Measurements from ENCODE around the gene MEF2C. TPM values are rescaled to one million over a fixed set of nuclear protein-coding genes. Genes with fewer than 3 reads are reported as not detected.

MEF2C gene
- polyA plus RNA-seq = 10 to 100 TPM in 1 of 4 donors, 1 to 10 TPM in 2, under 1 TPM in 1; 0.89 to 11.5 (median 5.9) TPM
- long read RNA-seq, donor 1, partial matches to known transcripts = 0 of 2 reads
- long read RNA-seq, donor 1, other reads (novel, unspliced or antisense) = 0 of 2 reads
- long read RNA-seq, donor 2, partial matches to known transcripts = 0 of 1 reads
- long read RNA-seq, donor 2, other reads (novel, unspliced or antisense) = 0 of 1 reads
- long read RNA-seq, donor 3, partial matches to known transcripts = 0 of 1 reads
- long read RNA-seq, donor 3, other reads (novel, unspliced or antisense) = 0 of 1 reads
- long read RNA-seq, donor 4, partial matches to known transcripts = 0 of 1 reads
- long read RNA-seq, donor 4, other reads (novel, unspliced or antisense) = 0 of 1 reads
- long read RNA-seq, donor 5 = 0 reads
- long read RNA-seq, donor 6, partial matches to known transcripts = 0 of 1 reads
- long read RNA-seq, donor 6, other reads (novel, unspliced or antisense) = 0 of 1 reads
- long read RNA-seq, donor 7, transcript MEF2C-217 (10 exons, 3,446 nt) = major isoform, 5 of 16 reads
- long read RNA-seq, donor 7, partial matches to known transcripts = 0 of 16 reads
- long read RNA-seq, donor 7, other reads (novel, unspliced or antisense) = 0 of 16 reads
- long read RNA-seq, donor 8, partial matches to known transcripts = 0 of 1 reads
- long read RNA-seq, donor 8, other reads (novel, unspliced or antisense) = 0 of 1 reads
- long read RNA-seq, donor 9 = 0 reads
- long read RNA-seq, donor 10, partial matches to known transcripts = 0 of 2 reads
- long read RNA-seq, donor 10, other reads (novel, unspliced or antisense) = 0 of 2 reads

DNA sequence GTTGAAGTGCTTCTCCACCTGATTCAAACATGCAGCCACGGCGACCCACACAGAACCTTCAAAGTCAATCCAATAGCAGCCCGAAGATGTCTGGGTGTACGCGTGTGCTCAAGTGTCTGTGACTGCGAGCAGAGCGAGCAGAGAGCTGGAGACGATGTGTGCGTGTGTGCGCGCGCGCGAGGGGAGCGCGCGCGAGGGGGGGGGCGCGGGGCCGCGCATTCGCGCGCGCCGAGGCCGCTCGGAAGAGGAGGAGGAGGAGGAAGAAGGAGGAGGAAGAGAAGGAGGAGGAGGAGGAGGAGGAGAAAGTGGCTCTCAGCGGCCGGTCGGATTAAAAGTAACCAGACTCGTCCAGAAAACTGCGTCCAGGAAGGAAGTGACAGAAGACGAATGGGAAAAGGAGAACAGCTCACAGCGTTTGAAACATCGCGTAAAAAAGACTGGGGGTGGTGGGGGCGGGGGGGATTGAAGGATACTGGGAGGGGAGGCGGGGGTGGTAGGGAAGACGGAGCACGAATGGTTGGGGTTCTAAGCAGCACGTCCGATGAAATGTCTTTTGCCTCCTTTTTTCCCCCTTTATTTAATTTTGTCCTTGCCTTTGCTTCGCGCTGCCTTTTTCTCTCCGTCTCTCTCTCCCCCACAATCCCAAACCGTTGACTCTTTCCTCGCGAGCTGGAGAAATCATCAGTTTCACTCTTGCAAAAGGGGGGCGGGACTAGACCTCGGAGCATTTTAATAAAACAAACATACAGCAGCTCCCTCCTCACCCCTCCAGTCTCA, at the start of gene MEF2C:
TSS of gene MEF2C (minus strand) at position 126 of the 777 bp plus-strand sequence. CDS start 59,396 bp downstream, outside the sequence.
- DNase-seq = peak; percentile 19 to 75
- no peak for FAIRE-seq
- 0 to 1% (median 1%) methylated on average over 49 to 52 of the region's 52 CpGs for WGBS, 3 donors
- Histone ChIP-seq H3K4me3 (ENCODE audit: low read depth in 1 of 3, low read length in 3 of 3) (peak within 1 kb of the TSS; percentile 39 to 58 (median 50)), H3K27me3 (ENCODE audit: control insufficient read depth in 3 of 3, insufficient read depth in 3 of 3, low read length in 3 of 3) (peaks cover 0 to 20% (median 3%) of the 10 kb centered on the region in 3 donors), H3K36me3 (ENCODE audit: control insufficient read depth in 3 of 3, insufficient read depth in 2 of 3, low read depth in 1 of 3, low read length in 3 of 3) (no peaks in the 10 kb centered on the region), H3K27ac (ENCODE audit: low read depth in 1 of 3, low read length in 2 of 3) (peak within 1 kb of the TSS; percentile 3 to 94 (median 72)), H3K4me1 (ENCODE audit: control insufficient read depth in 3 of 3, insufficient read depth in 2 of 3, low read depth in 1 of 3, low read length in 2 of 3) (peaks cover 0 to 3% (median 0%) of the 10 kb centered on the region in 3 donors), H3K9me3 (ENCODE audit: control insufficient read depth in 2 of 2, insufficient read depth in 1 of 2, low read depth in 1 of 2, low read length in 1 of 2) (no peaks in the 10 kb centered on the region)

DNA sequence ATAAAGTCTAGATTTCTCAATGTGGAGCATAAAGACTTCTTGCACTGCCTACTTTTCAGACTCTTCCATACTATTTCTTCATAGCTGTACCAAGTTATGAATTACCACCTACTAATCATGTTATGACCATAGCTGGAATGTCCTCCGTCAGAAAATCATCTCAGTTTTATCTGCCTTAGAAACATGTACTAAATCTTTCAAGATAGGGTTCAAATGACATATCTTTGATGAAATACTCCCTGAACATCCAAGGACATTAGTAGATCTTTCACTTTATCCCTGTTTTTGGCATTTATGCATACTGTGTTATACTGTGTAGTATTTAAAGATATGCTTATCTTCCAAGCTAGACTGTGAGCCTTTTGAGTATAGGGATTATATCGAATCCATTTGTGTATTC, 49.6 kb upstream of the MEF2C start:
- H3K4me1 ChIP-seq (ENCODE audit: control insufficient read depth in 3 of 3, insufficient read depth in 2 of 3, low read depth in 1 of 3, low read length in 2 of 3) = no peaks in the 10 kb centered on the region
- no peak for DNase-seq
- H3K9me3 ChIP-seq (ENCODE audit: control insufficient read depth in 2 of 2, insufficient read depth in 1 of 2, low read depth in 1 of 2, low read length in 1 of 2) = no peaks in the 10 kb centered on the region
- H3K36me3 ChIP-seq (ENCODE audit: control insufficient read depth in 3 of 3, insufficient read depth in 2 of 3, low read depth in 1 of 3, low read length in 3 of 3) = no peaks in the 10 kb centered on the region
- FAIRE-seq = no peak
- H3K4me3 ChIP-seq (ENCODE audit: low read depth in 1 of 3, low read length in 3 of 3) = no peak overlapping the region
- no peaks in the 10 kb centered on the region for H3K27me3 ChIP-seq (ENCODE audit: control insufficient read depth in 3 of 3, insufficient read depth in 3 of 3, low read length in 3 of 3)
- no peak overlapping the region for H3K27ac ChIP-seq (ENCODE audit: low read depth in 1 of 3, low read length in 2 of 3)
- WGBS, 3 donors = 48 to 84% (median 68%) methylated on average over 2 of the region's 2 CpGs

DNA sequence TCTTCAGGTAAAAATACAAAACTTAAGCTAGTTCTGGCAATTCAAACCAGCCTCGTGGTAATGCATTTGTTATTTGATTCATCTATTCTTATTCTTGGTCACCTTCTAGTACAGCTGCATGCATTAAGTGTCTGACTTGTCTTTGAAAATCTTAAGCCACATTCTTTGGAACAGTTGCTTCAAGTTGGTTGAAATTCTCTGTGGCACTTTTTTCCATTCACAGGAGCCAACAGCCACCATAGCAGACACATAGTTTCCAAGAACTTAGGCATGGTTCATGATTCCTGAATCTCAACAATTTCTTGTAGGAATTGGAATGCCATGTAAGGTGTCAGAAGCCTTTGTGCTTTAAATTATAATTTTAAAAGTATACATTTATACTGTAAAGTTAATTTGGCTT, 47.4 kb upstream of the MEF2C start:
- H3K36me3 ChIP-seq (ENCODE audit: control insufficient read depth in 3 of 3, insufficient read depth in 2 of 3, low read depth in 1 of 3, low read length in 3 of 3) = no peaks in the 10 kb centered on the region
- H3K4me3 ChIP-seq (ENCODE audit: low read depth in 1 of 3, low read length in 3 of 3) = no peak overlapping the region
- H3K27me3 ChIP-seq (ENCODE audit: control insufficient read depth in 3 of 3, insufficient read depth in 3 of 3, low read length in 3 of 3) = no peaks in the 10 kb centered on the region
- 65 to 77% (median 66%) methylated on average over 1 of the region's 1 CpG for WGBS, 3 donors
- FAIRE-seq (no peak), DNase-seq (no peak)
- no peaks in the 10 kb centered on the region for H3K4me1 ChIP-seq (ENCODE audit: control insufficient read depth in 3 of 3, insufficient read depth in 2 of 3, low read depth in 1 of 3, low read length in 2 of 3)
- H3K27ac ChIP-seq (ENCODE audit: low read depth in 1 of 3, low read length in 2 of 3) = no peak overlapping the region
- H3K9me3 ChIP-seq (ENCODE audit: control insufficient read depth in 2 of 2, insufficient read depth in 1 of 2, low read depth in 1 of 2, low read length in 1 of 2) = no peaks in the 10 kb centered on the region

DNA sequence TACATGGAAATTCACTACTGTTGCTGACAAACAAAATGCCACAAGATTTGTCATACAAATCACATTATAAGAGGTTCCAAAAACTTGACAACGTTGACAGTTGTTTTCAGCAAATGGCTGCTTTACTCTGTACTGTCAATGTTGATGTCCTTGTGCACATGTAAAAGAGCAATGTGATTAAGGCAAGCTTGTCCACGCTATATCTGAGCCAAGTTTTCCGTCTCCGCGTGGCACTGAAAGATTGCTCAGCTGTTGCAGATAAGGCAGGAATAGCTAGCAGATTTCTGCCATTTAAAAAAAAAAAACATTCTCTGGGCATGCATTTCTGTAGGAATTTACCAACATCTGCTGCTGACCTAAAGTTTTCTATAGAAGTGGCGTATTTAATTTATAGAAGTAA, 46.4 kb upstream of the MEF2C start:
- H3K4me3 ChIP-seq (ENCODE audit: low read depth in 1 of 3, low read length in 3 of 3) = no peak overlapping the region
- 78 to 81% (median 81%) methylated on average over 6 of the region's 6 CpGs for WGBS, 3 donors
- no peak overlapping the region for H3K27ac ChIP-seq (ENCODE audit: low read depth in 1 of 3, low read length in 2 of 3)
- no peak for FAIRE-seq
- H3K4me1 ChIP-seq (ENCODE audit: control insufficient read depth in 3 of 3, insufficient read depth in 2 of 3, low read depth in 1 of 3, low read length in 2 of 3) = no peaks in the 10 kb centered on the region
- no peak for DNase-seq
- H3K36me3 ChIP-seq (ENCODE audit: control insufficient read depth in 3 of 3, insufficient read depth in 2 of 3, low read depth in 1 of 3, low read length in 3 of 3) = no peaks in the 10 kb centered on the region
- H3K27me3 ChIP-seq (ENCODE audit: control insufficient read depth in 3 of 3, insufficient read depth in 3 of 3, low read length in 3 of 3) = no peaks in the 10 kb centered on the region
- H3K9me3 ChIP-seq (ENCODE audit: control insufficient read depth in 2 of 2, insufficient read depth in 1 of 2, low read depth in 1 of 2, low read length in 1 of 2) = no peaks in the 10 kb centered on the region

DNA sequence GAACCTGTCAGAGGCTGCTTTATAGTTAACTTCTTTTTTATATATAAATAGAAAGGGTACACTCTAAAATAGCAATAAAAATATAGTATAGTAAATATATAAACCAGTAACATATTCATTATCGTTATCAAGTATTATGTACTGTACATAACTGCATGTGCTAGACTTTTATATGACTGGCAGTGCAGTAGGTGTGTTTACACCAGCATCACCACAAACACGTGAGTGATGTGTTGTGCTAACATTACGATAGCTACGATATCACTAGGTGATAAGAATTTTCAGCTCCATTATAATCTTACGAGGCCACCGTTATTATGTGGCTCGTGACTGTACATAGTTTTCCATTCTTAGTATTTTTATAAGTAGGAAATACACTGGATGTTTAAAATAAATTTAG, 43.8 kb upstream of the MEF2C start:
- DNase-seq (no peak), FAIRE-seq (no peak)
- Histone ChIP-seq H3K27me3 (ENCODE audit: control insufficient read depth in 3 of 3, insufficient read depth in 3 of 3, low read length in 3 of 3) (no peaks in the 10 kb centered on the region), H3K36me3 (ENCODE audit: control insufficient read depth in 3 of 3, insufficient read depth in 2 of 3, low read depth in 1 of 3, low read length in 3 of 3) (no peaks in the 10 kb centered on the region), H3K9me3 (ENCODE audit: control insufficient read depth in 2 of 2, insufficient read depth in 1 of 2, low read depth in 1 of 2, low read length in 1 of 2) (no peaks in the 10 kb centered on the region), H3K4me1 (ENCODE audit: control insufficient read depth in 3 of 3, insufficient read depth in 2 of 3, low read depth in 1 of 3, low read length in 2 of 3) (no peaks in the 10 kb centered on the region), H3K4me3 (ENCODE audit: low read depth in 1 of 3, low read length in 3 of 3) (no peak overlapping the region), H3K27ac (ENCODE audit: low read depth in 1 of 3, low read length in 2 of 3) (no peak overlapping the region)
- WGBS, 3 donors = 67 to 86% (median 68%) methylated on average over 7 of the region's 7 CpGs

DNA sequence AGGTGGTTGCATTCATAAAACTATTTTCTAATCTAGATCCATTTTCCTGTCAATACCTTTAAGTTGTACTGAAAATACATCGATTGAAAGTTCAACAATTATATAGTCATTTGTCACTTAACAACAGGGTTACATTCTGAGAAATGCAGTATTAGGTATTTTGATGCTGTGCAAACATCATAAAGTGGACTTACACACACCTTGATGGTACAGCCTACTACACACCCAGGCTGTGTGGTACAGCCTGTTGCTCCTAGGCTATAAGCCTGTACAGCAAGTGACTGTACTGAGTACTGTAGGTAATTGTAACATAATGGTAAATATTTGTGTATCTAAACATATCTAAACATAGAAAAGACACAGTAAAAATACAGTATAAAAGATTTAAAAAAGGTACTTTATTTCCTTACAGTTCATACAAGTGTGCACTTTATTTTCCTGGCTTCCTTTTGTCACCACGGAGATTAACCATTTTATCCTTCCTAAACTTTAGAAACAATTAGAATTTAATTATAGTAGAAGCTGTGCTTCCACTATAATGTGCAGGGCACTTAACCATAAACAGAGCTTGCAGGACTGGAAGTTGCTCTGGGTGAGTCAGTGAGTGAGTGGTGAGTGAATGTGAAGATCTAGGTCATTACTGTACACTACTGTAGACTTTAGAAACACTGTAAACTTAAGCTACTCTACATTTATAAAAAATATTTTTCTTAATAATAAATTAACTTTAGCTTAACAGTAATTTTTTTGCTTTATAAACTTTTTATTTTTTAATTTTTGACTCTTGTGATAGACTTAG, 42.9 kb upstream of the MEF2C start:
- no peak for FAIRE-seq
- Histone ChIP-seq H3K27me3 (ENCODE audit: control insufficient read depth in 3 of 3, insufficient read depth in 3 of 3, low read length in 3 of 3) (no peaks in the 10 kb centered on the region), H3K9me3 (ENCODE audit: control insufficient read depth in 2 of 2, insufficient read depth in 1 of 2, low read depth in 1 of 2, low read length in 1 of 2) (no peaks in the 10 kb centered on the region), H3K4me3 (ENCODE audit: low read depth in 1 of 3, low read length in 3 of 3) (no peak overlapping the region), H3K4me1 (ENCODE audit: control insufficient read depth in 3 of 3, insufficient read depth in 2 of 3, low read depth in 1 of 3, low read length in 2 of 3) (no peaks in the 10 kb centered on the region), H3K27ac (ENCODE audit: low read depth in 1 of 3, low read length in 2 of 3) (no peak overlapping the region), H3K36me3 (ENCODE audit: control insufficient read depth in 3 of 3, insufficient read depth in 2 of 3, low read depth in 1 of 3, low read length in 3 of 3) (no peaks in the 10 kb centered on the region)
- no peak for DNase-seq
- WGBS, 3 donors = 53 to 75% (median 59%) methylated on average over 2 of the region's 2 CpGs

DNA sequence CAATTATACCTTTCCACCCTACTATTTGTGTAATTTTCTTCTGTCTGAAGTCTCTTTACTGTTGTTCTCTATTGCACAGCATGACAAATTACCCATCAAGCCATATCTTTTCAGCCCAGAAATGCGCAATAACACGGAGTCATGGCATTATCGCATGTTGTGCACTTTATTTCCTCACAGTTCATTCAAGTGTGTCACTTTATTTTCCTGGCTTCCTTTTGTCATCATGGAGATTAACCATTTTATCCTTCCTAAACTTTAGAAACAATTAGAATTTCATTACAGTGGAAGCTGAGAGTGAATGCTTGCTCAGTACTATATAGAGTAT, 41.3 kb upstream of the MEF2C start:
- H3K27me3 ChIP-seq (ENCODE audit: control insufficient read depth in 3 of 3, insufficient read depth in 3 of 3, low read length in 3 of 3) = no peaks in the 10 kb centered on the region
- no peak for FAIRE-seq
- no peak for DNase-seq
- H3K4me1 ChIP-seq (ENCODE audit: control insufficient read depth in 3 of 3, insufficient read depth in 2 of 3, low read depth in 1 of 3, low read length in 2 of 3) = no peaks in the 10 kb centered on the region
- no peak overlapping the region for H3K27ac ChIP-seq (ENCODE audit: low read depth in 1 of 3, low read length in 2 of 3)
- WGBS, 3 donors = 73 to 86% (median 85%) methylated on average over 3 of the region's 3 CpGs
- no peak overlapping the region for H3K4me3 ChIP-seq (ENCODE audit: low read depth in 1 of 3, low read length in 3 of 3)
- no peaks in the 10 kb centered on the region for H3K36me3 ChIP-seq (ENCODE audit: control insufficient read depth in 3 of 3, insufficient read depth in 2 of 3, low read depth in 1 of 3, low read length in 3 of 3)
- no peaks in the 10 kb centered on the region for H3K9me3 ChIP-seq (ENCODE audit: control insufficient read depth in 2 of 2, insufficient read depth in 1 of 2, low read depth in 1 of 2, low read length in 1 of 2)
